Stimulated activated CD4-positive, alpha-beta T cell treated with anti-CD3 and anti-CD28 coated beads, TNF-alpha, amount 100 ng/mL, for 24 hours (primary cell): ENCODE measurements around the gene TVP23C.
A peak's percentile ranks its signal among the peaks of the same experiment; 100 is the strongest.
"Not testable (repeated sequence)": the region's sequence is repeated elsewhere in the genome, so short reads cannot be mapped to it uniquely, and the experiment has no call there.

ENCODE experiments used
- DNase-seq, 3 experiments: peaks; one replicate each; pipeline ENCODE4 v3.0.0-alpha.2; 2020; ENCODE audit warnings: low read depth in 3 of 3

The TVP23C gene

DNA sequence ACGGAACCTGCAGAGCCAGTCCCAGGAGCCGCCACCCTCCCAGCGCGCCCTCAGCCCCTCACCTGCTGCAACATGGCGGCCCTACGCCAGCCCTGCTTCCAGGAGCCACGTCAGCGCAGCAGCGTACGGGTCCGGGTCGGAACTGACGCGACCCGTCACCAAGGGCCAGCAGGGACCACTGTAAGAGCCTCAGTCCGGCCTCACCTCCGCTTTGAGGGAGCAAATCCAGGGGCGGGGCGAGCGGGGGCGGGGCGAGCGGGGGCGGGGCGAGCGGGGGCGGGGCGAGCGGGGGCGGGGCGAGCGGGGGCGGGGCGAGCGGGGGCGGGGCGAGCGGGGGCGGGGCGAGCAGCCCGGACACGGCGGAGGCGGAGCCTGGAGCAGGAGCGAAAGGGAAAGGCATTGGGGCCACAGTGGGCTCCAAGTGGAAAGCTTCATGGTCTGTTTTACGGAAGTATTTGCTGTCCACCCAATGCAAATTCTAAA, at the start of gene TVP23C:
Gene TVP23C (minus strand): TSS at position 109 of the 483 bp plus-strand sequence. CDS start 35 bp downstream, at position 74.
- DNase-seq: peak; percentile 31 to 61 (median 31)

DNA sequence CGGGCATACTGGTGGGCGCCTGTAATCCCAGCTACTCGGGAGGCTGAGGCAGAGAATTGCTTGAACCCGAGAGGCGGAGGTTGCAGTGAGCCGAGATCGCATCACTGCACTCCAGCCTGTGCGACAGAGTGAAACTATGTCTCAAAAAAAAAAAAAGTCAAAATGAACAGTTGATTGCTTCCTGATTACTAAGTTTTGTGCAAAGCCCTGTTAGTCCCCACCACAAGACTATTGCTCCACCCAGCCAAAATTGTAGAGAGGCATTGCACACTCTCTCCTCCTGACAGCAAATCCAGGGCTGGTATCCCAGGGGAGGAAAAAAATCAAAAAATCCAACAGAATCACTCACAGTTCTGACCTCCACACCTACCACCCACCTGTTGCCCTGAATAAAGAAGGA, 29.7 kb upstream of the TVP23C start:
- DNase-seq: not testable (repeated sequence)

DNA sequence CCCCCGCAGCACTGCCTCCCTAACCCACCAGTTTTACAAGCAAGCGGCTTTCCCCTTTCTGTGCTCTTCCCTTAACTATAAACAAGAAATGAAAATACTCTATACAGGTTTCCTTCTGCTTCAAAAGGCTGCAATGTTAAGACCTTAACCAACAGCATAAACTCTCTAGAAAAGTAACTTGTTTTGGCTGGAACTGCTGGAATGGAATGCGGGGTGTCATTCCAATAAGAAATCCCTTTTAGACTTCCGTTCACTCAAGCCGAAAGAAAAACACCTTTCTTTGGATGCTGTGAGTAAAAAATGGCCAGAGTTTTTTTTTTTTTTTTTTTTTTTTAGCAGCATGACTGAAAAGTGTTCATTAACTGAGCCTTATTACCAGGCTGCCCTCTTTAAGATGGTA, 28.7 kb upstream of the TVP23C start:
- not testable (repeated sequence) for DNase-seq

DNA sequence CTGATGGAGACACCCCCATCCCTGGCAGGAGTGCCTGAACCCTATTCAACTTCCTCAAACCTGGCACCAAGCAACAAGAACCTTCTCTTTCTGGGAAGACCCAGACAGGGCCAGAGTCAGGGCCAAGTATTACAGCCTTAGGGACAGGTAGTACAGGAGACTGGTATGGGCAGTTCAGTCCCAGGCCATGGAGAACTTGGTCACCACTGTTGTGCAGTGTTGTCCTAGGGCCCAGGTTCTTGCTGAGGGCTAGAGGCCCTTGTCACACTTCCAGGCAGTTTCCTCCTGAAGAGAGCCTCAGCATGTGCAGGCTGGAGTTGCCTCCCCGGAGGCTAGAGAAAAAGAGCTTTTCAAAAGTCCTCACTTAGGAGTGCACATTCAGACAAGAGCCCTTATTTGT, 27.6 kb upstream of the TVP23C start:
- DNase-seq: not testable (repeated sequence)

DNA sequence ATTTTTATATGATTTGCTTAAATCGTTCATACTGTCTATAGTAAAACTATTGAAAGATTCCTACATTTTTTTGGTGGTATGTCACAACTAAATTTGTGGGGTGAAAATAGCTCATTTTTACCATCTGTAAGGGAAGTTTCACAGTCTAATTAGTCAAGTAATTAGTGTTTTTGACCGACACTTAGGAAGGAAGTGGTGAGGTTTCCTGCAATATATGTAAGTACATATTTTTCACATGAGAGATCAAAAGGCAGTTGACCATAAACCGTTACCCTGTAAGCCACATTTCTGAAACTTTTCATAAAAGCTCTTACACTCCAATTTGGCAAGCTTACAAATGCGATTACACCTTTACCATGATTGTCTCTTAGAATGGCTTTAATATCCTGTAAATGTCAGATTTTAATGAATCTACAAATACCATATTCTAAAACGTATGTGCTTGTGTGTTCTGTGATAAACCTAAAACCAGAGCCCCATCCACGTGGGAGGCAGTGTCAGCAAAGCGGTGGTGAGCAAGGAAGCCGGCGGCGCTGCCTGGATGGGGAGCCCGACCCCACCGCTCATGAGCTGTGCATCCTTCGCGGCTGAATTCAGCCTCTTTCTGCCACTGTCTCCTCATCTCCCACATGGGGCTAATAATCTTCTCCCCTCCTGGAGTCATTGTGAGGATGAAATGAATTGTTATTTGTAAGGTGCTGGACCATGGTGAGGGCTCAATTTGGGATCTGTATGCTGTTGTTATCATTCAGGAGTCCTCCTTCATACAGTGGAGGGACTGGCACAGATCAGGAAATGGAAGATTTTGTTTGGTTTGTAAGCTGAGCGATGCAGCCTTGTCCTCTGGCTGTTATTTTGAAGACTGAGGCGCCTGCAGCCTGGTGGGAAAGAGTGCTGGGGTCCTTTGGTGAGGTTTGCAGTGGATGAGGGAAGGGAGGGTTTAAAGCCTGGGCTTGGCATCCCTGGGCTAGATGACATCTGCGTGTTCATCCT, 26.6 kb upstream of the TVP23C start:
- peak in 1 of 3 experiments; percentile 22 for DNase-seq

DNA sequence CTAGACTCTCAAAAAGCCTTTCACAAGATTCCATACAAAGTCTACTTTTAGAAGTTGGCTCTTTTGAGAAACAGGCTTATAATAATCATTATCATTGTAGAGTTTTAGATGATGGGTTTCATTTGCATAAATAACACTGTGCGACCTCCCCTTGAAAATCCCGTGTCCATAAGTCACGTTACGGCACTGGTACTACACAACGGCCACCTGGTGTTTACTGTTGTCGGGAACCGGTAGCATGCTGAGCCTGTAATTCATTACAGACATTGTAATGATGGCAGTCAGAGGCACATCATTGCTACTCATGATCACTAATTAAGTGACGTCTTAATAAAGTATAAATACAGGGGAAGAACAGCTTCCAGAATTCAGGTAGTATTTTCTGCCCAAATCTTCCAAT, 24.7 kb upstream of the TVP23C start:
- not testable (repeated sequence) for DNase-seq

DNA sequence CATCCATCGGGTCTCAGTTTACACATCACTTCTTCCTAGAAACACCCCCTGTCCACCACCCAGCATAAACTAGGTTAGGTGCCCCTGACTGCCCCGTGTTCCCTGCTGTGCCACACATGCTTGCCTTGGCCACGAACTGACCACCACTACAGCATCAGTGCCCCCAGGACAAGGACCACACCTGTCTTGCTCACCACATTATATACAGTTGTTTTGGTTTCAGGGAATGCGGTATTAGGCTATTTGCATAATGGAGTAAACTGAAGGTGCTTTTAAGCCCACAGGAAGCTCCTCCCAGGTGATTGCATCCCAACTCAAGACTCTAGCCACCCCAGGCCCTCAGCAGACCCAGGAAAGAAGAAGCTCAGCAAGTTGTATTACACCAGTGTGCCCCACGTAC, 20.0 kb upstream of the TVP23C start:
- DNase-seq: not testable (repeated sequence)

DNA sequence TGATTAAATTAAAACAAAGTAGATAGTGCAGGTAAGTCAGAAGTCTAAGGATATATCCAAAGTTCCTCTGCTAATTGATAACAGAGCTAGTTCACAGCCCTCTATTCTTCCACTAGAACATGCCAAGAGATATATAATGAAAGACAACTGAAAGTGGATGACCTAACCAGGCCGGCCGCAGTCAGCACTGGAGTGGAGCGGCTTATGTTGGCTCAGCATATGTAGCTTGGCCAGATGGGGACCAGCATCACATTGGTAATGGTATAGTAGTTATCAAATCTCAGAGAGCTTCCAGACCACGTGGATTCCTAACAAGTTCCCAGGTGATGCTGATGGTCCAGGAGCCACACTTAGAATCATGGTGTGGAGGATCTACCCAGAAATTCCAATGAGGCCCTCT, 18.2 kb upstream of the TVP23C start:
- not testable (repeated sequence) for DNase-seq

DNA sequence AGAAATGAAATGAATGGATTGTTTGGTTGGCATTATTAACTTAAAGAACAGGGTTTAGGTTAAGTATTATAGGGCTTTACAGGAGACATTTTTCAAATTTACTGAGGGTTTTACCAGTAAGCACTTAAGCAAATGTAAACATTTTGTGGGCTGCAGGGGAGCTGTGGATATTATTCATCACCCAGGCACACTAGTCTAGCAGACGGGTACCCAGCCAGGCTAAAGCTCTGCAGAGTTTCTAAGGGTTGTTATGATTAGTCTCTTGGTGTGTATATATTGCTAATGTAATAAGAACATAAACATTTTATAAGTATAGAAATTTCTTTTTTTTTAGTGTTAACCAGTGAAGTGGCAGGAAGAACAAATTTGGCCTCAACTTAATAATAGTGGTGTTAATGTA, 13.6 kb upstream of the TVP23C start:
- DNase-seq: not testable (repeated sequence)

DNA sequence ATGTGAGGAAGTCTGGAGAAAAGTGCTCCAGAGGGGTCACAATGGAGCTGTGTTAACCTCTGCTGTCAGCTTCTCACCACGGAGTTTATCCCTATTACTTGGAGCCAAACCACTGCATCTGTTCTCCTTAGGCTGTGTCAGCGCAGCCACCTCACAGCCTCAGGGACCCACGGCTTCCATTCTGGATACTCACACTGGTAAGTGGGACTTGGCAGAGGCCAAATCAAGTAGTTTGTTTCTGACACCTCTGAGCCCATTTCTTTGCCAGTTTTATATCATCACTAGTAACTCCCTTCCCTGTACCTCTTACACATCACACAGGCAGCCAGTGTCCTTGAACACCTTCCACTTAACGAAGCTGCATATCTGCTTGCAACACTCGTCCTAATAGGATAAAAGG, 11.4 kb upstream of the TVP23C start:
- not testable (repeated sequence) for DNase-seq

DNA sequence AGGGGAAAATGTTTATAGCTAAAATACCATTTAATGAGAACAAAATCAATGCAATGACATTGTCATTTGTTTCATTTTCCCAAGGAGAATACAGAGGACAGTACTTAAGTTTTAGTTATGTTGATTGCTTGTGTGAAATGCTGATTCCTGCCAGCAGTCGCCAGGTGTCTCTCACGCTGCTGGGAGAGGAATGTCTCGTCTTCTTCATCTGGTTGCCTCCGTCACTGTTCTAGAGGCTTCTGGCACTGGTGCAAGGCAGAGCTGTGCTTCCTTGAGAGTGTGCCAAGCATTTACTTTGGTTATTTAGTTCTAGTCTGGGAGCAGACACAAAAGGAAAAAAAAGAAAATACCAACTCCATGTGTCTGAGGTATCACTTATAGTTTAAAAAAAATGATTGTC, 10.6 kb upstream of the TVP23C start:
- DNase-seq: not testable (repeated sequence)

DNA sequence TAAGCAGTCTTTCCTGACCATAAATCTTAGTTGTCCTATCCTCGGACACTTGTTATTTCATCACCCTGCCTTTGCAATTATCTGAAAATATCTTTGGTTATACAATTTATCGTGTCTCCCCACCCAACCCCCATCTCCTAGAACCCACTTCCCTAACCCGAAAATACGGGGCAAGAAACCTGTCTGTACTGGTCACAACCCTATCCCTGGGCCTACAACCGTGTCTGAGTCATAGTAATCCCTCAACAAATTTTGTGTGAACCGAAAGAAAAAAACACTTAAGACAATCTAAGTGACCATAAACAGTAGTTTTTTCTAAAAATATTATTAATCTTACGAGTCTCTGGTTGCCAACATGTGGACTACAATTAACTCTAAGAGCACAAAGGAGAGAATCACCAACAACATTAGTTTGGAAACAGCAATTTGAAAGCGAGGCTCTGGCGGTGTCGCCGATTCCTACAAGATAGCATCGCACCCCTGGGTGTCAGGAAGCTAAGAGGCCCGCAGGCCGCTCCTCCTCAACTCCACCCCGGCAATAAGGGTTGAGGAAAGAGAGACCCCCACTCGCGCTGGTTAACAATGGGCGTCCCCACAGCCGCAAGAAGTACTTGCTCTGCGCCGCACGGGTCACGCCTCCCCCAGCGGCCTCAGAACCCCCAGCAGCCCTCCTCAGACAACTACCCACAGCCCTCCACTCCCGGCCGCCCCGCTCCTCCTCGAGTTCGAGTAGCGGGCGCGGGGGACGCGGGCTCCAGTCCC, 489 bp downstream of the TVP23C start:
- not testable (repeated sequence) for DNase-seq

DNA sequence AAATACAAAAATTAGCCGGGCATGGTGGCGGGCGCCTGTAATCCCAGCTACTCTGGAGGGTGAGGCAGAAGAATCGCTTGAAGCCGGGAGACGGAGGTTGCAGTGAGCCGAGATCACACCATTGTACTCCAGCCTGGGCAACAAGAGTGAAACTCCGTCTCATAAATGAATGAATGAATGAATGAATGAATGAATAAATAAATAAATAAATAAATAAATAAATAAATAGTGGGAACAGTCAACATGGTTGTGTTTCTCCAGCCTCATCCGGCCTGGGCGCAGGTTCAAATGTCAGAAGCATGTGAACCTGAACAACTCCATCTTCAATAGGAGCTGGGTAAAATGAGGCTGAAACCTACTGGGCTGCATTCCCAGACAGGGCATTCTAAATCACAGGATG, 1.8 kb downstream of the TVP23C start:
- DNase-seq: not testable (repeated sequence)

DNA sequence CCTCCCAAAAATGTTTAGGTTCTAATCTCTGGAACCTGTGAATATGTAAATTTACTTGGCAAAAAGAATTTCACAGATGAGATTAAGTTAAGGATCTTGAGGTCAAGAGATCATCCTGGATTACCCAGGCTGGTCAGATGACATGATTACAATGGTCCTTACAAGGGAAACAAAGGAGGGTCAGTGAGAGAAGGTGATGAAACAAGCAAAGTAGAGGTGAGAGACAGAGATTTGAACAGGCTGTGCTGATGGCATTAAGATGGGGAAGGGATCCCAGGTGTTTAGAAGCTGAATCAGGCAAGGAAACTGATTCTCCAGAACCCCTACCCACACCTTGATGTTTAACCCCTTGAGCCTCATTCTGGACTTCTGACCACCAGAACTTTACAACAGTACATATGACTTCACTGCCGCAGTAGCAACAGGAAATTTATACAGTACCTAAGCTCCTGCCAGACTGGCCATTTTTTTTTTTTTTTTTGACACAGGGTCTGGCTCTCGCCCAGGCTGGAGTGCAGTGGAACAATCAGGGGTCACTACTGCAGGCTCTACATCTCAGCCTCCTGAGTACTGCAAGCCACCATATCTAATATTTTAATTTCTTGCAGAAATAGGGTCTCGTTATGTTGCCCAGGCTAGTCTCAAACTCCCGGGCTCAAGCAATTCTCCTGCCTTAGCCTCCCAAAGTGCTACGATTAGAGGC, 4.7 kb downstream of the TVP23C start:
- not testable (repeated sequence) for DNase-seq

DNA sequence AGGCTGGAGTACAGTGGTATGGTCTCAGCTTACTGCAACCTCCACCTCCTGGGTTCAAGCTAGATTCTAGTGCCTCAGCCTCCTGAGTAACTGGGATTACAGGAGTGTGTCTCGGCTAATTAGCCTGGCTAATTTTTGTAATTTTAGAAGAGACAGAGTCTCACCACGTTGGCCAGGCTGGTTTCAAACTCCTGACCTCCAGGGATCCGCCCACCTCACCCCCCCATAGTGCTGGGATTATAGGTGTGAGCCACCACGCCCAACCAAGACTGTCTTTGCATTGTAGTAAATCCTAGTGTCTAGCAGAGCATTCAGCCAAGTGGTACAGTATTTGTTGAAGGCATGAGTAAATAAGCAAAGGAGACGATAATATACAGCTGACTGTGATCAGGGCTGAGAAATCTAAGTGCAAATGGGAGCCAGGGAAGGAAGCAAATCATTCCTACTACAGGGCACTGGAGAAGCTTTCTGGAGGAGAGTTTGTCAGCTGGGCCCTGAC, 5.9 kb downstream of the TVP23C start:
- DNase-seq: not testable (repeated sequence)

DNA sequence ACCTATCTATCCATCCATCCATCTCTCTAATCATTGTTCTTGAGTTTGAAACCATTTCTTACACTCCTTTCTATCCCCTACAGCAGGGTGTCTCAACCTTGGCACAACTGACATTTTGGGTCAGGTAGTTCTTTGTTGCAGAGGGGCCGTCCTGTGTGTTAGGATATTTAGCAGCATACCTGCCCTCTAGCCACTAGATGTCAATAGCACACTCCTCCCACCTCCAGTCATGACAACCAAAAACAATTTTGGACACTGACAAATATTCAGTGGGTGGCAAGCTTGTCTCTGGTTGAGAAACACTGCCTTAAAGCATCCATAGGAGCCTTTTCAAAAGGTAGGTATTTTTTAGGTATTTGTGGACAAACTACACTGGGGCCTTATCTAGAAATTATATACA, 10.4 kb downstream of the TVP23C start:
- not testable (repeated sequence) for DNase-seq

DNA sequence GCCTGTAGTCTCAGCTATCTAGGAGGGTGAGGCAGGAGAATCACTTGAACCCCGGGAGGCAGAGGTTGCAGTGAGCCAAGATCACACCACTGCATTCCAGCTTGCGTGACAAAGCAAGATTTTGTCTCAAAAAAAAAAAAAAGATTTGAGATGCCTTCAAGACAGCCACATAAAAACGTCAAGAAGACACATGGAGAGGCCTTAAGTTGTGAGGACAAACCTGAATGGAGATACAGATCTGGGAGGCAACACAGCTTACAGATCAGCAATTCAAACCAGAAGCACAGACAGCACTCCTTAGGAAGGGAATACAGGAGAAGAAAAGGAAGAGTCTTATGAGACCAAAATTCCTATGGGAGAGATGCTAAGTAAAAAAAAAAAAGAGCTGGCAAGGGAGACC, 13.7 kb downstream of the TVP23C start:
- DNase-seq: not testable (repeated sequence)

DNA sequence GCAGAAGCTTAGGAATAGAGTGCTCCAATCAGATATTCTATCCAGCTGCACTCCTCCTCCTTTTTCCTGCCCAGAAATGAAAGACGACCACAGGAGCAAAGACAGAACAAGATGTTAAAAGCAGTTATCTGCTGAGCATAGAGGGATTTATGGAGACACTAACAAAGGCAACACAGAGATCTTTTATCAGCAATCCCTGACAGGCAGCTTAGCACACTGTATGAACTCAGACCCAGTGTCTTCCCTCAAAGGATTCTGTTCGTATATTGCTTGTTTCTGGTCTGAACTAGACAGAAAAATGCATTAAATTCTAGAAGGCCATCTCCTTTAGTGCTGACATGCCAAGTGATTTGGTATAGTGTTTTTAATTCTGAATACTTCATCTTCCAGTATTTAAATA, 16.7 kb downstream of the TVP23C start:
- DNase-seq: not testable (repeated sequence)

DNA sequence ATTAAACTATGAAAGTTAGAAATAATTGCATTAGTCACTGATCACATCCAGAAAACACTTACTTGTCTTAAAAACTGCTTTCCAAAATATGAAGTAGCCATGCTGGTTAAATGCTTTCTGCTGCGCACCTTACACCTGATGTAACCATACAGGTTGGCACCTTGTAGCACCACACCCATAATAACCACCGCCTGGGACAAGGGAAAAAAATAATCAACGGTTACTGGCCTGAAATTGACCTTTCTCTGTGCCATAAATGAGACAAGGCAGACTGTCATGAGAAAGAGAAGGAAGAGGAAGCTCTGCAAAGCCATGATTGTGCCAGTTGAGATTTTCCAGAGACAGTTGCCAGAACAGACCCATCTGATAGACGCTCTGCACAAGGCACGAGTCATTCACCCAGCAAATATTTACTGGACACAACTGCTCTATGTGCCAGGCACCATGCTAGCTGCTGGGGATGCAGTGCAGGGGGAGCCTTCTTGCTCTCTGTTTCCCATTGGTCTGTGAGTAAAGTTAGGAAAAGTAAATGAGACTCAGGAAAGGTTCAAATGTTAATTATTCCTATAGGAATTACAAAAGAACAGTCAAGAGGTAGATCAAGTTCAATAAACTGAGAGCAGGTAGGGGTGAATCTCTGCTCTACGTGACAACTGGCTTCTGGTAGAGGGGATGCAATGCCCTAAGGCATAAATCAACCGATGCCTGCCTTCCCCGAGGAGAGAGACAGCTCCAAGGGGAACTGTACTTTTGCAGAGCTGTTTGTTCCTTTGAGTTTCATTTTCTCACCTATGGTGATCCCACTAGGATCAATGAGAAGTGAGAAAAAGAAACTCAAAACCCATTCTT, 22.7 kb downstream of the TVP23C start:
- DNase-seq: not testable (repeated sequence)

DNA sequence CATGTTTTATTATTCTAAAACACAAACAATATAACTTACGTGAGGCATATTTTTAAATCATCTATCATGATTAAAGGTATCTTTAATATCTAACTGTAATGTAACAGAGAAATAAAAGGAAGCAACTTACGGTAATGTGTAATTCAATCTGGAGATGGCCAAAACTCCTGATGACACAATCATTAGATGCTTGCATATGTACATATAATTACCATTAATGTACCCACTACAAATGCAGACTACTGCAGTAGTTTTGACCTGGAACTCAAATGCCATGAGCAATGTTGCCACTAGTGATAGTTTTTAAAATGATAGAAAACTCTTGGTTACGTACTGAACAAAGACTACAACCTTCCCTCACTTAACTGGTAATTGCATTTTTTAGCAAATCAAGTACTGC, 30.2 kb downstream of the TVP23C start:
- not testable (repeated sequence) for DNase-seq
